ENCODE results near the gene RNF41. TPM values are rescaled to one million over a fixed set of nuclear protein-coding genes. Genes with fewer than 3 reads are reported as not detected.

RNF41 gene
- total RNA-seq, 4 donors from 2014 or later = 39.0 to 51.3 (median 42.7) TPM

DNA sequence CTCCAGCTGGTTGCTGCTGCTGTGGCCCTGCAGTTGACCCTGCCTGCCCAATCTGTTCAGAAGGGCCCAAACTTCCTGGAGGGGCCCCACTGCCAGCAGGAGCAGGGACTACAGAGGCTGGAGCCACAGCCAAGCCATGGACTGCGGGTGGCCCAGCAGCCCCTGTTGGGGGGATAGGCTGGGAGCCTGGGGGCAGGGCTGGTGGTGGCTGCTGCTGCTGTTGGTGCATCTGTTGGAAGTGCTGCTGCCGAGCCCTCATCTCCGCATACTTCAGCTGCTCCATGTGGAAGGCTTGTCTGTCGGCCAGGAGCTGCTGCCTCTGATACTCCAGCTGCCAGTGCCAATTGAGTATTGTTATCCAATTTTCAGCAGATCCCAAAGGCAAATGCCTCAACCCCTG, 56.4 kb downstream of the RNF41 start:
- in situ Hi-C loops (cut with MboI; ENCODE audit: low pct_ligation_motif_present in 1 of 4, low pct_unique_long_range_greater_than_20kb in 1 of 4, low sequenced_read_pairs in 3 of 4) (no loop called here), intact Hi-C loops (cut with DNase I; ENCODE audit: low total_unique reads) (loop anchor here (5.0 kb wide), 1 partner anchor 1527 kb away; the partner anchor contains the start of gene OS9)
- no peak for DNase-seq
- no peak for TF ChIP-seq POLR2A (IDR thresholded peaks at IDR 0.05)
- TF ChIP-seq, protein P1, sequence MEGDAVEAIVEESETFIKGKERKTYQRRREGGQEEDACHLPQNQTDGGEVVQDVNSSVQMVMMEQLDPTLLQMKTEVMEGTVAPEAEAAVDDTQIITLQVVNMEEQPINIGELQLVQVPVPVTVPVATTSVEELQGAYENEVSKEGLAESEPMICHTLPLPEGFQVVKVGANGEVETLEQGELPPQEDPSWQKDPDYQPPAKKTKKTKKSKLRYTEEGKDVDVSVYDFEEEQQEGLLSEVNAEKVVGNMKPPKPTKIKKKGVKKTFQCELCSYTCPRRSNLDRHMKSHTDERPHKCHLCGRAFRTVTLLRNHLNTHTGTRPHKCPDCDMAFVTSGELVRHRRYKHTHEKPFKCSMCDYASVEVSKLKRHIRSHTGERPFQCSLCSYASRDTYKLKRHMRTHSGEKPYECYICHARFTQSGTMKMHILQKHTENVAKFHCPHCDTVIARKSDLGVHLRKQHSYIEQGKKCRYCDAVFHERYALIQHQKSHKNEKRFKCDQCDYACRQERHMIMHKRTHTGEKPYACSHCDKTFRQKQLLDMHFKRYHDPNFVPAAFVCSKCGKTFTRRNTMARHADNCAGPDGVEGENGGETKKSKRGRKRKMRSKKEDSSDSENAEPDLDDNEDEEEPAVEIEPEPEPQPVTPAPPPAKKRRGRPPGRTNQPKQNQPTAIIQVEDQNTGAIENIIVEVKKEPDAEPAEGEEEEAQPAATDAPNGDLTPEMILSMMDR (IDR thresholded peaks at IDR 0.05) = no peak
- no peak for TF ChIP-seq POLR2AphosphoS5 (IDR thresholded peaks at IDR 0.05)
- no peak for TF ChIP-seq EP300 (IDR thresholded peaks at IDR 0.05; ENCODE audit: low read depth)
- Histone ChIP-seq H3K9me3 (no peaks in the 10 kb centered on the region), H3K4me1 (peaks cover 4 to 19% (median 18%) of the 10 kb centered on the region in 4 donors), H3K36me3 (peaks cover 0 to 60% (median 17%) of the 10 kb centered on the region in 4 donors), H3K27ac (peak overlapping the region in 1 of 4 donors; percentile 99), H3K27me3 (no peaks in the 10 kb centered on the region), H3K4me3 (no peak overlapping the region)
- WGBS, 2 donors (ENCODE audit: low coverage in 1 of 2) = 81% methylated on average over 3 of the region's 4 CpGs; no CpG with 5 or more reads in 1 of the 2 donors

DNA sequence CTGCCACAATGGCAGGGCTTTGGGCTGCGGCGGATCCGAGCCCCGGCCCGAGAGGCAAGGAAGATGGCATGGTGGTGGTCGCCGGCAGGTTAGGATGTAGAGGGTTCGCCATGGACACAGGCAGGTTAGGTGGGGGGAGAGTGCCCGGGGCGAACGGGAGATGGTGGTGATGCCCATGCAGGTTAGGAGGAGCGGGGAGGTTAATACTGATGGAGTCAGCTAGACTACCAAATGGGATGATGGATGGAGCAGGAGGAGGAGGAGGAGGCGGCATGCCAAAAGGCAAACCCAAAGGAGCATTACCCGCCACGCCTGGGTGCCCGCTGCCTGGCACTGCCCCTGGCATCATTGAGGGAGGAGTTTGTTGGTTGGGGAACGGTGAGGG, 57.4 kb downstream of the RNF41 start:
- H3K27me3 ChIP-seq = no peaks in the 10 kb centered on the region
- H3K4me3 ChIP-seq = no peak overlapping the region
- intact Hi-C loops (cut with DNase I; ENCODE audit: low total_unique reads) (no loop called here), in situ Hi-C loops (cut with MboI; ENCODE audit: low pct_ligation_motif_present in 1 of 4, low pct_unique_long_range_greater_than_20kb in 1 of 4, low sequenced_read_pairs in 3 of 4) (no loop called here)
- H3K36me3 ChIP-seq = peaks cover 0 to 57% (median 20%) of the 10 kb centered on the region in 4 donors
- H3K4me1 ChIP-seq = peaks cover 4 to 30% (median 28%) of the 10 kb centered on the region in 4 donors
- DNase-seq = no peak
- peak in 1 of 3 donors; percentile 40 for TF ChIP-seq POLR2AphosphoS5 (IDR thresholded peaks at IDR 0.05)
- TF ChIP-seq POLR2A (IDR thresholded peaks at IDR 0.05) = no peak
- TF ChIP-seq, protein P1 (IDR thresholded peaks at IDR 0.05) = no peak
- H3K9me3 ChIP-seq = no peaks in the 10 kb centered on the region
- peak overlapping the region in 2 of 4 donors; percentile 98 to 99 for H3K27ac ChIP-seq
- 73 to 92% methylated on average over 4 to 17 of the region's 17 CpGs for WGBS, 2 donors (ENCODE audit: low coverage in 1 of 2)

DNA sequence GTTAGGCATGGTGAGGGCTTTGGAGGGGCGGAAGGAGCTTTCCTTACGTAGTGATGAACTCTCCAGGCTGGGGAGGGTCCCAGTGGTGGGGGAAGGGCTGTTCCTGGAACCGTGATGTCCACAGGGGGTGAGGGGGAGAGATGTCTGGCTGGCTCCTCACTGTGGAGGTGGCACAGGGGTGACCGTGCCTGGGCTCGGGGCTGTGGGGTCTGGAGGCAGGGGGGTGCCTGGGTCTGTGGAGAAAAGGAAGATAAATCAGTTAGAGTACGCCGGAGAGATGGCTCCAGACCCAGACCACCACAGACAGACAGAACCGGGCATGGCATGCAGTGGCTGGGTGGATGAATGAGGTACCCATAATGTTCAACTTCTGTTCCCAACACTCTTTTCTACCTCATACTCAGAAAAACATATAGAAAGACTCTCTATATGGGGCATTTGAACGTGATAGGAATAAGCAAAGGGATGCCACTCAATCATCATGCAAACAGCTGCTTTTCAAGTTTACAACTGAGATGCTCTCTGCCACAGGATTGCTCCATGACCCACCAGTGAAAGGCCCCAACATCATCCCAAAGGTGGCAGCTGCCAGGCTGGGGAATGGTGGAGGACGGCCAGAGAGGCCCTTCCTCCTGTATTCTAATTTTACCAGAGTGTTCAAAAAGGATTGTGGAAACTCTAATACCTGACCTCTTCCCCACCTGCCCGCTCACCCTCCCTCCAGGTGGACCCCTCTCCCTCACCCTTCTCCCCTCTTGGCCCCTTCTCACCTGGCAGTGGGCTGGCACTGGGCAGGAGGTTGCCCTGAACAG, 58.0 kb downstream of the RNF41 start:
- WGBS, 2 donors (ENCODE audit: low coverage in 1 of 2) = 58 to 74% methylated on average over 3 to 11 of the region's 11 CpGs
- DNase-seq = no peak
- Histone ChIP-seq H3K4me3 (no peak overlapping the region), H3K27me3 (no peaks in the 10 kb centered on the region), H3K9me3 (no peaks in the 10 kb centered on the region), H3K4me1 (peaks cover 4 to 30% (median 28%) of the 10 kb centered on the region in 4 donors), H3K27ac (peak overlapping the region; percentile 94 to 100 (median 98)), H3K36me3 (peaks cover 0 to 51% (median 17%) of the 10 kb centered on the region in 4 donors)
- in situ Hi-C loops (cut with MboI; ENCODE audit: low pct_ligation_motif_present in 1 of 4, low pct_unique_long_range_greater_than_20kb in 1 of 4, low sequenced_read_pairs in 3 of 4) (no loop called here), intact Hi-C loops (cut with DNase I; ENCODE audit: low total_unique reads) (no loop called here)
- TF ChIP-seq POLR2A (IDR thresholded peaks at IDR 0.05) (no peak), POLR2AphosphoS5 (IDR thresholded peaks at IDR 0.05) (peak in 2 of 3 donors; percentile 48 to 60)

DNA sequence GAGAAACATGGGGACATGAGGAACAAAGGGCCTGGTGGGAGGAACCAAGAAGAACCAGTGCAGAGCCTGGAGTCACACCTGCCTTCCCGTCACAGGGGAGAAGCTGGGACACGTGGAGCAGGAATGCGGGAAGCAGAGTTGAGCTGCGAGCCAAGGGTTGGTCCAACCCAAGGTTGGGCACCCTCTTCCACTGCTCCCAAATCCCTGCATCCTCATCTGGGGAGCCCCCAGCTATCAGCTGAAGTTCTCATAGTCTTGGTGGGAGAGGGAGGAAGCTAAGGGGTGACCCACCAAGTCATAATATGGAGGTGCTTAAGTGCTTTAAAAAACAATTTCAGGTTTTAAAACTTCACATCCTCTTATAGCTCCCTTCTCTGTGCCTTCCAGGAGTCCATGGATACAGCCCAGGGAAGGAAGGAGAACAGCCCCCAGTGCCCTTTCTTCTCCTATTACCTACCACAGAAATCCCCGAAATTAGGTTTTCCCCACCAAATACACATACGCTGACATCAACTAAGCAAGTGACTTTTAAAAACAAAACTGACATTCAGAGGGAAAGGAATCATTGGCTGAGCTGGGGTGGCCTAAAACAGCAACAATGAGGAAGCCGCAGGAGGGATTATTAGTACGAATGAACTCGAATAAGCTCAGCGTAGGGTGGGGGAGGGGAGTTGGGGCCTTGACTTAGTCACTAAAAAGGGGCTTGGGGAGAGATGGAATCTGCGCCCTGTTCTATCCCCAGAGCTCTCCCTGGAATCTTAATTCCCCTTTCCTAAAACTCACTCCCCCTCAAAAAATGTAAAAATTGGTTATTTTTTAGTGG, 59.0 kb downstream of the RNF41 start:
- no peak for DNase-seq
- Histone ChIP-seq H3K27me3 (no peaks in the 10 kb centered on the region), H3K4me3 (no peak overlapping the region), H3K4me1 (peaks cover 4 to 30% (median 28%) of the 10 kb centered on the region in 4 donors), H3K9me3 (no peaks in the 10 kb centered on the region), H3K27ac (peak overlapping the region; percentile 94 to 100 (median 98)), H3K36me3 (peaks cover 0 to 41% (median 13%) of the 10 kb centered on the region in 4 donors)
- in situ Hi-C loops (cut with MboI; ENCODE audit: low pct_ligation_motif_present in 1 of 4, low pct_unique_long_range_greater_than_20kb in 1 of 4, low sequenced_read_pairs in 3 of 4) = no loop called here
- 55 to 56% methylated on average over 10 to 11 of the region's 11 CpGs for WGBS, 2 donors (ENCODE audit: low coverage in 1 of 2)
- intact Hi-C loops (cut with DNase I; ENCODE audit: low total_unique reads) = no loop called here
- TF ChIP-seq, protein P1 (IDR thresholded peaks at IDR 0.05) = no peak
- TF ChIP-seq POLR2A (IDR thresholded peaks at IDR 0.05) (peak; percentile 33), POLR2AphosphoS5 (IDR thresholded peaks at IDR 0.05) (peak in 2 of 3 donors; percentile 63 to 80), EP300 (IDR thresholded peaks at IDR 0.05; ENCODE audit: low read depth) (no peak)
